HepG2 (cell line): ENCODE results near the gene PLVAP. TPM values are rescaled to one million over a fixed set of nuclear protein-coding genes. Genes with fewer than 3 reads are reported as not detected.

Source experiments
- ARNT2 ChIP-seq: sonication (generic); formaldehyde crosslinking; IDR thresholded peaks from 2 replicates; pipeline ENCODE4 v1.8.0; 2022; ENCODE audit warnings: mild to moderate bottlenecking, low read depth, missing genetic modification reagents, moderate library complexity
- ATRX ChIP-seq: sonication (generic); formaldehyde crosslinking; IDR thresholded peaks from 2 replicates; pipeline ENCODE4 v1.4.0; 2020; ENCODE audit warnings: missing genetic modification reagents, borderline replicate concordance
- CENPT ChIP-seq: sonication (generic); formaldehyde crosslinking; IDR thresholded peaks from 2 replicates; pipeline ENCODE4 v1.8.0; 2022; ENCODE audit warnings: low read depth, mild to moderate bottlenecking, moderate library complexity, missing genetic modification reagents
- HBP1 ChIP-seq: IDR thresholded peaks from 2 replicates; pipeline ENCODE4 v1.6.1; 2016; ENCODE audit warnings: low read depth, control low read depth
- HNF4G ChIP-seq, 2 experiments: sonication (generic) in 1 of 2; formaldehyde crosslinking in 1 of 2; IDR thresholded peaks; 2 replicates each; pipeline versions ENCODE4 v1.4.0 to v1.6.1; 2011 to 2020; ENCODE audit warnings: borderline replicate concordance in 2 of 2, low read depth in 2 of 2, mild to moderate bottlenecking in 2 of 2, low read length in 1 of 2, missing genetic modification reagents in 1 of 2, moderate library complexity in 1 of 2
- HOXA7 ChIP-seq: sonication (generic); formaldehyde crosslinking; IDR thresholded peaks from 2 replicates; pipeline ENCODE4 v1.8.1; 2022; ENCODE audit warnings: mild to moderate bottlenecking, missing genetic modification reagents, moderate library complexity
- IRF1 ChIP-seq: sonication (generic); formaldehyde crosslinking; IDR thresholded peaks from 2 replicates; pipeline ENCODE4 v1.4.0; 2020; ENCODE audit warnings: low read depth, mild to moderate bottlenecking, missing genetic modification reagents
- NCOA5 ChIP-seq: sonication (generic); formaldehyde crosslinking; IDR thresholded peaks from 2 replicates; pipeline ENCODE4 v1.4.0; 2020; ENCODE audit warnings: missing genetic modification reagents
- NFYC ChIP-seq: IDR thresholded peaks from 2 replicates; pipeline ENCODE4 v1.6.1; 2016; ENCODE audit warnings: missing genetic modification reagents, missing compliant biosample characterization
- RARG ChIP-seq: sonication (generic); formaldehyde crosslinking; IDR thresholded peaks from 2 replicates; pipeline ENCODE4 v1.4.0; 2020; ENCODE audit warnings: low read depth, mild to moderate bottlenecking, missing genetic modification reagents
- SMAD3 ChIP-seq: sonication (generic); formaldehyde crosslinking; IDR thresholded peaks from 2 replicates; pipeline ENCODE4 v1.4.0; 2020; ENCODE audit warnings: missing genetic modification reagents
- TFDP1 ChIP-seq: IDR thresholded peaks from 2 replicates; pipeline ENCODE4 v1.6.1; 2016; ENCODE audit warnings: missing compliant biosample characterization, missing genetic modification reagents, borderline replicate concordance
- TIGD3 ChIP-seq: sonication (generic); formaldehyde crosslinking; IDR thresholded peaks from 2 replicates; pipeline ENCODE4 v1.5.1; 2020; ENCODE audit warnings: mild to moderate bottlenecking, missing genetic modification reagents, borderline replicate concordance
- ZNF101 ChIP-seq: sonication (generic); formaldehyde crosslinking; IDR thresholded peaks from 2 replicates; pipeline ENCODE4 v1.4.0; 2020; ENCODE audit warnings: mild to moderate bottlenecking, low read depth, missing genetic modification reagents, borderline replicate concordance
- ZNF232 ChIP-seq: sonication (generic); formaldehyde crosslinking; IDR thresholded peaks from 2 replicates; pipeline ENCODE4 v1.4.0; 2020; ENCODE audit warnings: missing genetic modification reagents, borderline replicate concordance
- ZNF317 ChIP-seq: sonication (generic); formaldehyde crosslinking; IDR thresholded peaks from 2 replicates; pipeline ENCODE4 v1.5.0; 2020; ENCODE audit warnings: mild to moderate bottlenecking, missing genetic modification reagents
- ZNF484 ChIP-seq: sonication (generic); formaldehyde crosslinking; IDR thresholded peaks from 2 replicates; pipeline ENCODE4 v1.5.1; 2020; ENCODE audit warnings: mild to moderate bottlenecking, low read depth, missing genetic modification reagents, borderline replicate concordance
- ZNF598 ChIP-seq: sonication (generic); formaldehyde crosslinking; IDR thresholded peaks from 2 replicates; pipeline ENCODE4 v1.5.1; 2020; ENCODE audit warnings: mild to moderate bottlenecking, missing genetic modification reagents, borderline replicate concordance
- ZNF75D ChIP-seq: sonication (generic); formaldehyde crosslinking; IDR thresholded peaks from 2 replicates; pipeline ENCODE4 v1.8.1; 2023; ENCODE audit warnings: missing genetic modification reagents, mild to moderate bottlenecking, borderline replicate concordance
- ZSCAN22 ChIP-seq: sonication (generic); formaldehyde crosslinking; IDR thresholded peaks from 2 replicates; pipeline ENCODE4 v1.4.0; 2020; ENCODE audit warnings: mild to moderate bottlenecking, missing genetic modification reagents
- ZXDC ChIP-seq: sonication (generic); formaldehyde crosslinking; IDR thresholded peaks from 2 replicates; pipeline ENCODE4 v1.5.0; 2020; ENCODE audit warnings: mild to moderate bottlenecking, missing genetic modification reagents
- polyA plus RNA-seq, 8 experiments: library from polyadenylated mRNA; depleted of rRNA in 3 of 8; stranded (reverse) in 7 of 8; unstranded in 1 of 8; fragments of >200 nt; fragmentation: Illumina TruSeq in 4 of 8; extraction: Trizol in 4 of 8; gene quantifications; 2 replicates each; pipeline versions ENCODE4 v1.2.1 to v1.2.3, GENCODE V29; 2011 to 2016; ENCODE audit warnings: low read depth in 4 of 8, missing spikeins in 1 of 8, mixed read lengths in 1 of 8; ENCODE audit not compliant: insufficient read depth in 1 of 8
- total RNA-seq, 5 experiments: library from RNA; depleted of rRNA; stranded (reverse); fragments of >200 nt; fragmentation: Illumina TruSeq; extraction: Trizol; gene quantifications; 2 replicates each; pipeline ENCODE4 v1.2.3, GENCODE V29; 2016; ENCODE audit warnings: low read depth in 1 of 5

Gene PLVAP
- total and polyA plus RNA-seq, 2 of the 13 experiments (the other 11 are each of a cell fraction or from before 2014, with no cell fraction given): 0.26 TPM; not detected in 1

GRCh38 chr19:17309198-17309964 lies 67.8 kb downstream of the PLVAP start, which contains the start of gene DDA1 (continued):
- TF ChIP-seq ATRX (CRISPR knock-in tag) (no peak), IRF1 (CRISPR knock-in tag) (no peak), CENPT (CRISPR knock-in tag) (no peak), HOXA7 (no peak), ZNF101 (CRISPR knock-in tag) (no peak), ZXDC (CRISPR knock-in tag) (no peak), ZNF484 (CRISPR knock-in tag) (no peak), NFYC (peak; percentile 99), ZNF232 (no peak), ZNF598 (CRISPR knock-in tag) (no peak), ZNF317 (peak; percentile 55; the same call in 1 of the 2 replicates), SMAD3 (CRISPR knock-in tag) (no peak), TFDP1 (CRISPR knock-in tag) (no peak; the same call in 1 of the 2 replicates), HNF4G (IDR thresholded peaks at IDR 0.05; ENCODE audit: borderline replicate concordance, low read depth, low read length) (peak; percentile 48; the same call in 1 of the 2 replicates), HNF4G (CRISPR knock-in tag; IDR thresholded peaks at IDR 0.05; ENCODE audit: borderline replicate concordance, low read depth) (no peak), NCOA5 (CRISPR knock-in tag) (no peak), RARG (no peak), TIGD3 (CRISPR knock-in tag) (no peak), HBP1 (CRISPR knock-in tag) (peak; percentile 27; the same call in 1 of the 2 replicates), ARNT2 (CRISPR knock-in tag) (no peak; the same call in 1 of the 2 replicates), ZNF75D (CRISPR knock-in tag) (no peak), ZSCAN22 (CRISPR knock-in tag) (no peak)
